HG03520 (cell line): Measurements from ENCODE around the gene MAP4K5.

Experiments used
- ATAC-seq: cut with Tn5 transposase; IDR thresholded peaks from one replicate; pipeline ENCODE4 v1.9.1; 2021; ENCODE audit warnings: mild to moderate bottlenecking, moderate library complexity; ENCODE audit not compliant: unreplicated experiment

Gene MAP4K5

GRCh38 chr14:50479041-50479440 is 53.3 kb downstream of the MAP4K5 start:
- ATAC-seq: no peak

DNA sequence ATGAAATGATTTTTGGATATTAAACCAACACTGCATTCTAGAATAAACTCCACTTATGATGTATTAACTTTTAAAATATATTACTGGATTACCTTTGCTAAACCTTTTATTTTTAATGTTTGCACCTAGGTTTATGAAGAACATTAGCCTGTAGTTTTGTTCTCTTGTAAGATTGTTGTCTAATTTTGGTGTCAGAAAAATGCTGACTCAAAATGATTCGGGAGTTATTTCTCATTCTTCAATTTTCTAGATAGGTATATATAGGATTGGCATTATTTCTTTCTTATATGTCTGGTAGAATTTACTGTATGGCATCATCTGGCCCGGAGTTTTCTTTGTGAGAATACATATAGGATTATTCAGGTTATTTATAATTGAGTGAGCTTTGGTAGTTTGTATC is 54.6 kb downstream of the MAP4K5 start:
- ATAC-seq: no peak

- no peak for ATAC-seq
Measured at GRCh38 chr14:50476134-50476533, 56.2 kb downstream of the MAP4K5 start.

- ATAC-seq: no peak
Measured at GRCh38 chr14:50475460-50475859, 56.9 kb downstream of the MAP4K5 start.

DNA sequence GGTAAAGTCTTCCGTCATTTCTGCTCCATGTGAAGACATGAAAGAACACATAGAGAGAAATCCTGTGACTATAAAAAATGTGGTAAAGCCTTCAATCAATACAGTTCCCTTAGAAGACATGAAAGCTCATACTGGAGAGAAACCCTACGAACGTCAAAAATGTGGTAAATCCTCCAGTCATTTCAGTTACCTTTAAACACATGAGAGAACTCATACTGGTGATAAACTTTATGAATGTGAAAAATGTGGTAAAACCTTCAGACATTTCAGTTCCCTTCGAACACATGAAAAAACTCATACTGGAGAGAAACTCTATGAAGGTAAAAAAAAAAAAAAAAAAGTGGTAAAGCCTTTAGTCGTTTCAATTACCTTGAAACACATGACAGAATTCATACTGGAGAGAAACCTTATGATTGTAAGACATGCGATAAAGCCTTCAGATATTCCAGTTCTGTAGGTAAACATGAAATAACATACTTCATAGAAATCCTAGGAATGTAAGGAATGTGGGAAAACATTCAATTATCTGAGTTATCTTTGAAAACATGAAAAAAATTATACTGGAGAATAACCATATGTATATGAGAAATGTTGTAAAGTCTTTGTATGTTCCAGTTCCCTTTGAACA is 60.4 kb downstream of the MAP4K5 start:
- no peak for ATAC-seq

DNA sequence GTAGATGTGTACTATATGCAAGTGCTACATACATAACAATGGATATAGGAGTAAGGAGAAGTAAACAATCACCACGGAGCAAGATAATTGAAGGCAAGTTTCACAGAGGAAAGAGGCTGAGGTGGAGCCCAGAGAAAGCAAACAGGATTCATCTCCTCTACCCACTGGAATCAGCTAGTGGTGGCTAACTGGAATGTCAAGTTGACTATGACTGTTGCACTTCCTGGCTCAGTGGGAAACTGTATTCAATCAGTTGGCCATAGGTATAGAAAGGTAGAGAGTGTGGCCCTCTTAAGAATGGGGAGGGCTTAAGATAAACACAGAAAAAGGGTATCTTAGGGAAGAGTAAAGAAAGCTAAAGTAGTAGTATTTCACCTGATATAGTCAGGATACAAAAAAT is 62.4 kb downstream of the MAP4K5 start:
- no peak for ATAC-seq

DNA sequence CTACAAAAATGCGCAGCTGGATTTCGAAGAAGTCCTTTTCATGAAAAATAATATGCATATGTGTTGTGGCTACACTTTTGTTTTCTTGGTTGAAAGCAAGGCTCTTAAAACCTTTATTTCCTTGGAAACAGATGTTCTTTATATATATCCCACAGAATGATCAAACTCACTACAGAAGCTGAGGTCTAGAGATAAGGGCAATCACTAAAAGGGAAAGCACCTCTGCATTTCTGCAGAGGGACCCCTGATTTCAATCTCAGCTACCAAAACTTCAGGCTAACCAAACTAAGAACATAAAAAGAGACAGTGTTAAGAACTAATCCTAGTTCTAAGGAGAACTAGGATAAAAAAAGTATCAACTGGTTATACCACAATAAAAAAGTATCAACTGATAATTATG is 70.3 kb downstream of the MAP4K5 start:
- no peak for ATAC-seq

DNA sequence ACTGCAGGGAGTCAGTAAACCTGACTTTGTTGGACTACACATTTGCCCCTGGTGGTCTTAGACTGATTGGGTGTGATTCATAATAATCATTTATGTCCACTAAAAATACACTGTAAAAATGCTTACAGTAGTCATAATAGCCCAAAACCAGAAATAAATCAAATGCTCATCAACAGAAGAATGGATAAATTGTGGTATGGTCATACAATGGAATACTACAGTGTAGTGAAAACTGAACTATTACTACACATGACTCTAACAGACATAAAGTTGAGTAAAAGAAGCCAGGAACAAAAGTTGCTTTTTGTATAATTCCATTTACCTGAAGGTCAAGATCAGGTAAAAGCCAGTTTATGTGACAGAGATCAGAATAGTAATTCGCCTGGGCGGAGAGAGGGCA is 78.5 kb downstream of the MAP4K5 start:
- no peak for ATAC-seq

DNA sequence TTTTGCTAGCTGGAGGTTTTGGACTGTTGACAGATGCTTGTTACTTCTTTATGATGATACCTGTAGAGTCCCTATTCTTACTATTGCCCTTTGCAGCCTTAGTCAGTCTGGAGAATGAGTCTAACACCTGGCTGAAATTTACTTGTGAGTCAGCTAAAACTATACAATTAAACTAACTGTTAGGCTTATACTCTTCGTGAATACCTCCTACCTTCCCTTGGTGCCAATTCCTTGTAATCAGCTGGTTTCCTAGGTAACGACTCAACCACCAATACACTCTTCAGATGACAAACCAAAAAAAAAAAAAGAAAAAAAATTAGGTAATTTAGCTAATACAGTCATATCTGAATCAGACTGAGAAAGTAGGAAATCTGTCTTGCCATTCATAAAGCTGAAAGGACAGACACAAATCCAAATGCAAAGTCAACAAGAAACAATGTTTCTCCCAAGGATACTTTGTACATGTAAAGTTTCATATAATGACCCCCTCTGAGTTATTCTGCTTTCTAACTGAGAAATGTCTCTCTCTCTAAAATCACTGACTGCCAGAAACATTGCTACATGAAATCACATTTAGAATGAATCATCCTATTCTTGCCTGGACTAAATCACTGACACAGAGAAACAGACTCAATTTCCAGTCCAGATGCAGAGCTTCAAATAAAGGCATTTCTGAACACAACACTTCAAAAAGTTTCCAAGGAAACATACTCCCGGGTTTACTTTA is 79.2 kb downstream of the MAP4K5 start:
- no peak for ATAC-seq

GRCh38 chr14:50452296-50452695 is 80.1 kb downstream of the MAP4K5 start:
- no peak for ATAC-seq

- no peak for ATAC-seq
Measured at GRCh38 chr14:50451854-50452253, 80.5 kb downstream of the MAP4K5 start.

GRCh38 chr14:50447461-50447860 is 84.9 kb downstream of the MAP4K5 start:
- ATAC-seq: no peak

DNA sequence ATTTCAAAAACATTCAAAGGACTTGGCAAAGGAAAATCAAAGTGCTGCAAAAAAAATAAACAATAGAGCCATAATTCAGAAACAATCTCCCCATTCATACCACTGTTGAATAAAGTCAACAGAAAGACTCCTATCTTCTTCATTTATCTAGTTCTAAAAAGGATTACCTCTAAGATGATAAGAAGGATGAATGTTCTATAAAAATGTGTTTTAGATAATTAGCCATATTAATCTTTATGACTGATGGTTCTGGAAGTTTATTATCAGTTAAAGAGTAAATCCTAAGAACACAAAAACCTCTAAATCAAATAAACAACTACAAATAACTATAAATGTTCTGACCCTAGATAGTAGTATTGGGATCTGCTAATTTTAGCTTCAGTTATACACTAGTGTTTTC is 97.8 kb downstream of the MAP4K5 start:
- no peak for ATAC-seq

GRCh38 chr14:50432131-50432530 is 100.2 kb downstream of the MAP4K5 start:
- ATAC-seq: no peak

- no peak for ATAC-seq
Measured at GRCh38 chr14:50425816-50426215, 106.6 kb downstream of the MAP4K5 start.

DNA sequence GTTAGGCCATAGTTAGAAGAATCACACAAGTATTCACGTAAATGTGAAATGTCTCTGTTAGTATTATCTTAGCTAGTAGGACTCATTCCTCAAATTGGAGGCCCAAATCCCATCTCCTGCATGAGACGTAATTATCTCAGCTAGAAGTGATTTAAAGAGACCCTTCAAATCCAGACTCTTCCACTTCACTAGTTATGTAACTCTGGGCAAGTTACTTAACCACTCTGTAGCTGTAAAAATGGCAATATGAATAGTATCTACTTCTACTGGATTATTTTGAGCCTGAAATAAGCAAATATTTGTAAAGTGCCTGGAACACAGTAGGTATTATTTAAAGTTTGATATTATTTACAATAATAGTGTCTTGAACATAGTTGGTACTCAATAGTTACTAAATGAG is 107.3 kb downstream of the MAP4K5 start:
- ATAC-seq: no peak

DNA sequence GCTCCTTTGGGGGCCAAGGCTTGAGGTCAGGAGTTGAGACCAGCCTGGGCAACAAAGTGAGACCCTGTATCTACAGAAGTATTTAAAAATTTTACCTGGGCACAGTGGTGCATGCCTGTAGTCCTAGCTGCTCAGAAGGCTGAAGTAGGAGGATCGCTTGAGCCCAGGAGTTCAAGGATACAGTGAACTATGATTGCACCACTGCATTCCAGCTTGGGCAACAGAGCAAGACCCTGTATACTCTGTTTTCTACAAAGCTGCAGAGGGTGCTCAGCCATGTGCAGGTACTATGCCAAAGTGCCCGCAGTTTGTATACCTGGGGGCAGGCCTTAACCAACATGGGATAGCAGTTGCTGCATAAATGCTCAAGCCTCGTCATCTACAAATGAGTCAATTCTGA is 108.8 kb downstream of the MAP4K5 start:
- no peak for ATAC-seq

DNA sequence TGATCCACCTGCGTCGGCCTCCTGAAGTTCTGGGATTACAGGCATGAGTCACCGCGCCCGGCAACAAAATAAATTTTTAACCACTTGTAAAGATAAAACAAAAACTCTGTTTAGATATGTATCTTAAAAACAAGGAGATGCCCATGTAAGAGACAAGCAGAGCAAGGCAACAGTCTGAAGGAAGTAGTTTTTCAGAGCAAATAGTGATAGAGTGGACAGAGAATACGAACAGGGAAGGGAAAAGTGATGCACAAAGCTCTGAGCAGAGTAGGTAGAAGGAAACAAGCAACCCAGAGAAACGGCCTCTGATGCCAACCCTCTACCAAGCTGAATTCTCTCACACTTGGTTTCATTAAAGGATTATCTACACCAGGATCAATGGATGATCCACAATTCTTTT is 110.9 kb downstream of the MAP4K5 start:
- no peak for ATAC-seq

DNA sequence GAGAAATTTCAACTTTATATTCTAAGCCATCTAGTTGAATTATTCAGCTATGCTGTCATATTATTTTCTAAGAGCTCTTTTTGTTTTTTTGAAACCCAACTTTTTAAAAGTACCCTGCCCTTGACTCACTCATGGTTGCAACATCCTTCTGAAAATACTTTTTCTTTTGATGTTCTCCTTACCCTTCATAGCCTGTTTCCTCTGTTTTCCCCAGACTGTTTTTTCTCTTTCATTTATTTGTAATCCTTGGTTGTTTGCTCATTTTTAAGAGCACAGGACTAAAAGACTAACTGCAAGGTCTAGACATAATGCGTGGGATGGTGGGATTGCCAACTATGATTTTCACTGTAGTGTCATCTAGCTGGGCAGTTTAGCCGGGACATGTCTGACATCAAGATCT is 114.5 kb downstream of the MAP4K5 start:
- ATAC-seq: no peak

DNA sequence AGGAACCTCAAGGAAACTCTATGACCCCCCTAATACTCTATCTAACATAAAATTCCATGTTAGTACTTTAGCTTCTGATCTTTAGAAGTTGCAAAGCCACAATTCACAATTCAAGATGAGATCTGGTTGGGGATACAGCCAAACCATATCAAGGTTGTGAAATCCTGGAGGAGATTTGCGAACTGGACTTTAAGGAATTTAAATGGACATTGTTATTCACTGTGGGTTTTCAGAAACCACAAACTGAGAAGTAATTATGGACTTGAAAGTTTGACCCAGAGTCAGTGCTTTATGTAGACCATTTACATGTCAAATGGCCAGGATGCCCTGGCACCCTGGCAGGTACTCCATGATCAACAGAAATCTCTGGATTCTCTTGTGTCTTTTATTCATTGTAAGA is 121.4 kb downstream of the MAP4K5 start:
- no peak for ATAC-seq

GRCh38 chr14:50410071-50410470 is 122.3 kb downstream of the MAP4K5 start:
- ATAC-seq: no peak

DNA sequence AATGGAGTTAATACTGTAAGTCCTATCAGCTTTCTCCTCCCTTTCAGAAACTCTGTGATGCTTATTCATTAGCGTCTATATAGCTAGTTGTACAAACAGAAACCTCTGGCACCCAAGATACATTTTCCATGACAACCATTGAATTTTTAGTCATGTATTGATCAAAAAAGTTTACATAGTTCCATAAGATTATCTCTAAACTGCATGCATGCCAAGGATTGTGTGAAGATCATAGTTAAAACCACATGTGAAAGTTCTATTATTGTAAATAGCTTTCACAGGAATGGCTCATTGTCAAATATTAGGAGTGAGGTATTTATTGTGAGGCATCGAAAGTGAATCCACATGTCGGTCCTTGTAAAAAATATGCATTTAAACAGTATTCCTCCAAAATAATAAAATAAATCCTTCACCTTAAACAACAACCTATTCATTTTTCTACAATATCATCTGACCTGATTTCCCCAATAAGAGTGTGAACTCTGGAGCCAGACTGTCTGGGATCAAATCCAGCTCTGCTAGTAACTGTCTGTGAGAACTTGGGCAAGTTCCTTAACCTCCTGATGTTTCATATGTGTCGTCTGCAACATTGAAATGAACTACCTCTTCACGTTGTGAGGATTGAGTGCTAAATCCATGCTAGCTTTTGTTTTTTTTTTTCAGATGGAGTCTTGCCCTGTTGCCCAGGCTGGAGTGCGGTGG is 125.1 kb downstream of the MAP4K5 start:
- ATAC-seq: no peak
